Measurements from ENCODE around the gene MLLT3. TPM values are rescaled to one million over a fixed set of nuclear protein-coding genes. Genes with fewer than 3 reads are reported as not detected.

The MLLT3 gene
- total RNA-seq, 2 donors from 2014 or later = 5.6 to 5.7 TPM

DNA sequence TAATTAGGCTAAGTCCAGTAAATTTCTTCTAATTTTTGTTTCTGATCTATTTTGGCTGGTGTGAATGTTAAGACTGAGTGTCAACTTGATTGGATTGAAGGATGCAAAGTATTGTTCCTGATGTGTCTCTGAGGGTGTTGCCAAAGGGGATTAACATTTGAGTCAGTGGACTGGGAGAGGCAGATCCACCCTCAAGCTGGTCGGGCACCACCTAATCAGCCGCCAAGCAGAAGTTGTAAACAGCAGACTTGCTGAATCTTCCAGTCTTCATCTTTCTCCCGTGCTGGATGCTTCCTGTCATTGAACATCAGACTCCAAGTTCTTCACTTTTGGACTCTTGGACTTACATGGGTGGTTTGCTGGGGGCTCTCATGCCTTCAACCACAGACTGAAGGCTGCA is 21.4 kb upstream of the MLLT3 start:
- intact Hi-C loops (cut with DNase I) = no loop called here
- H3K27me3 ChIP-seq = no peaks in the 10 kb centered on the region
- ATAC-seq (no peak), DNase-seq (no peak)
- no peaks in the 10 kb centered on the region for H3K4me1 ChIP-seq
- H3K27ac ChIP-seq = no peak overlapping the region
- H3K4me3 ChIP-seq = no peak overlapping the region
- no peaks in the 10 kb centered on the region for H3K36me3 ChIP-seq (replicated peaks in 1 of 2; ENCODE audit: insufficient read depth in 1 of 2, low read depth in 2 of 2)
- TF ChIP-seq CTCF (IDR thresholded peaks at IDR 0.05) = no peak
- TF ChIP-seq POLR2A (IDR thresholded peaks at IDR 0.05) = no peak
- no peaks in the 10 kb centered on the region for H3K9me3 ChIP-seq
- 71 to 82% methylated on average over 3 of the region's 3 CpGs for WGBS, 2 donors

GRCh38 chr9:20642045-20642444 is 19.7 kb upstream of the MLLT3 start:
- ATAC-seq (no peak), DNase-seq (no peak)
- Histone ChIP-seq H3K27ac (no peak overlapping the region), H3K4me1 (no peaks in the 10 kb centered on the region), H3K4me3 (no peak overlapping the region), H3K36me3 (replicated peaks in 1 of 2; ENCODE audit: insufficient read depth in 1 of 2, low read depth in 2 of 2) (no peaks in the 10 kb centered on the region), H3K27me3 (no peaks in the 10 kb centered on the region), H3K9me3 (no peaks in the 10 kb centered on the region)
- 76 to 89% methylated on average over 1 of the region's 1 CpG for WGBS, 2 donors
- TF ChIP-seq CTCF (IDR thresholded peaks at IDR 0.05) = no peak
- no peak for TF ChIP-seq POLR2A (IDR thresholded peaks at IDR 0.05)
- intact Hi-C loops (cut with DNase I) = no loop called here

DNA sequence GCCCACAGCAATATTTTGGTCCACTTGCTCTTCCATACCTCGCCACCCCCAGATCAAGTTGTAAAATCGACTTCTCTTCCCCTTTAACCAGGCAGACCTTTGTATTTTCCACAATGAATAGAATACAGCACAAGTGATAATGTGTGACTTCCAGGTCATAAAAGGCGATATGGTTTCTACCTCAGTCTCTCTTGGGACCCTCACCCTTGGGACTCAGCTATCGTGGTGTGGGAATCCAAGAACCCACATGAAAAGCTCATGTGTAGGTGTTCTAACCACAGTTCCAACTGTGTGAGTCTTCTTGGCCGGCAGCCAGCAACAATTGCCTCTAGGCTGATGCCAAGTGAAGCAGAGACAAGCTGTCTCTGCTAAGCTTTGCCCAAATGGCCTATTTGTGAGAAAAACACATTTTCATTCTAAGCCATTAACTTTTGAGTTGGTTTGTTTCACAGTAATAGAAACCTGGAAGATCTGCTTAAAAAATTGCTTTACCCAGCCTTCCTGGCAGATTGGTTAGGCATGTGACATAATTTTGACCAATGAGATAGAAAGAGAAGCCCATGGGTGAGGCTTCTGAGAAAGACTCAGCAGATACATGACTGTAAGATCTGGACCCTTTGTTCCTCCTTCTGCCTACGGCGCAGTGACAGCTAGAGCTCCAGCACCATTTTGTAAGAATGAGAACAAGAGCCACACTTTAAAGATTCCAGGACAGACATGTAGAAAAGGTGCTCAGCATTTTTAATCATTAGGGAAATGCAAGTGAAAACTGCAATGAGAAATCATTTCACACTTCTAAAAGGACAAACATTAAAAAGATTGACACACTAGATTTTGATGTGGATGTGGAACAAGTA is 18.3 kb upstream of the MLLT3 start:
- intact Hi-C loops (cut with DNase I) = no loop called here
- ATAC-seq = no peak
- Histone ChIP-seq H3K4me3 (no peak overlapping the region), H3K9me3 (no peaks in the 10 kb centered on the region), H3K27me3 (no peaks in the 10 kb centered on the region), H3K36me3 (replicated peaks in 1 of 2; ENCODE audit: insufficient read depth in 1 of 2, low read depth in 2 of 2) (no peaks in the 10 kb centered on the region), H3K4me1 (no peaks in the 10 kb centered on the region), H3K27ac (no peak overlapping the region)
- TF ChIP-seq POLR2A (IDR thresholded peaks at IDR 0.05) = no peak
- no peak for TF ChIP-seq CTCF (IDR thresholded peaks at IDR 0.05)
- DNase-seq = peak; percentile 41 to 76 (median 56)
- WGBS, 2 donors = 73 to 74% methylated on average over 7 of the region's 7 CpGs

GRCh38 chr9:20636888-20637440 is 14.7 kb upstream of the MLLT3 start:
- no peak for ATAC-seq
- Histone ChIP-seq H3K4me3 (no peak overlapping the region), H3K27ac (no peak overlapping the region), H3K9me3 (no peaks in the 10 kb centered on the region), H3K4me1 (no peaks in the 10 kb centered on the region), H3K36me3 (replicated peaks in 1 of 2; ENCODE audit: insufficient read depth in 1 of 2, low read depth in 2 of 2) (no peaks in the 10 kb centered on the region), H3K27me3 (no peaks in the 10 kb centered on the region)
- TF ChIP-seq POLR2A (IDR thresholded peaks at IDR 0.05) (no peak), CTCF (IDR thresholded peaks at IDR 0.05) (no peak)
- WGBS, 2 donors = 84% methylated on average over 3 of the region's 3 CpGs
- intact Hi-C loops (cut with DNase I) = no loop called here
- DNase-seq = no peak

Data from body of pancreas (tissue), 4 donors.